GM12878 (cell line): ENCODE measurements around the gene EEF1A1. TPM values are rescaled to one million over a fixed set of nuclear protein-coding genes. Genes with fewer than 3 reads are reported as not detected.

ENCODE experiments used
- ATAC-seq: fragments of 200-7000 bp; cut with Tn5 transposase; 3 replicates; pipeline ENCODE4 v1.9.1; 2020; ENCODE audit warnings: mild to moderate bottlenecking, moderate library complexity
- BruUV-seq: library from RNA; stranded (reverse); fragments of 400-500 nt; replicated peaks from 2 replicates; lab custom pipeline; 2021; lab: Mats Ljungman, UMichigan
- CTCF ChIA-PET: fragments of 300-600 bp; sonication (Branson Sonifier 250); formaldehyde crosslinking; extraction: SDS; loops from one replicate; lab custom pipeline; 2021; ENCODE audit warnings: inconsistent platforms; lab: Yijun Ruan, JAX
- POLR2A ChIA-PET: fragments of 350-600 bp; formaldehyde crosslinking; extraction: SDS; loops from one replicate; lab custom pipeline; 2021; ENCODE audit warnings: inconsistent platforms; lab: Charles Lee
- RAD21 ChIA-PET: fragments of 300-600 bp; sonication (Branson Sonifier 250); formaldehyde crosslinking; loops from one replicate; lab custom pipeline; 2023; ENCODE audit warnings: antibody characterized with exemption; ENCODE audit not compliant: unreplicated experiment; lab: Charles Lee
- SMC1A ChIA-PET: fragments of 300-600 bp; sonication (Branson Sonifier 250); formaldehyde crosslinking; loops from one replicate; lab custom pipeline; 2023; ENCODE audit not compliant: unreplicated experiment, uncharacterized antibody; lab: Charles Lee
- DNase-seq: peaks from one replicate; pipeline ENCODE4 v3.0.0-alpha.2; 2011; ENCODE audit warnings: low read depth, low spot score
- FAIRE-seq: peaks from 3 replicates; lab custom pipeline; 2011; peaks lifted over from hg19 to GRCh38; lab: Jason Lieb, UNC
- H2AFZ ChIP-seq: 2 replicates; pipeline ENCODE4 v1.6.0; 2011; ENCODE audit warnings: low read depth, low read length, control low read depth; ENCODE audit not compliant: control insufficient read depth
- H3K27ac ChIP-seq: 2 replicates; pipeline ENCODE4 v1.5.1; 2011; ENCODE audit warnings: control low read depth; ENCODE audit not compliant: control insufficient read depth, insufficient read depth
- H3K27me3 ChIP-seq, 2 experiments: replicated peaks in 1 of 2; 2 replicates each; pipeline versions ENCODE4 v1.6.0 to v1.6.1; 2011; ENCODE audit warnings: low read length in 1 of 2; ENCODE audit not compliant: control insufficient read depth in 2 of 2, insufficient read depth in 2 of 2
- H3K36me3 ChIP-seq, 2 experiments: 2 replicates each; pipeline ENCODE4 v1.5.1; 2011; ENCODE audit warnings: low read length in 1 of 2; ENCODE audit not compliant: control insufficient read depth in 2 of 2, insufficient read depth in 2 of 2
- H3K4me1 ChIP-seq: 2 replicates; pipeline ENCODE4 v1.6.1; 2011; ENCODE audit warnings: mild to moderate bottlenecking, low read length, moderate library complexity, mixed read lengths; ENCODE audit not compliant: control insufficient read depth, insufficient read depth
- H3K4me2 ChIP-seq: 2 replicates; pipeline ENCODE4 v1.6.0; 2011; ENCODE audit warnings: control low read depth; ENCODE audit not compliant: control insufficient read depth, insufficient read depth
- H3K4me3 ChIP-seq: fragments of 200-600 bp; sonication (generic); 2 replicates; pipeline ENCODE4 v1.5.1; 2016
- H3K79me2 ChIP-seq: 2 replicates; pipeline ENCODE4 v1.6.0; 2011; ENCODE audit warnings: low read length; ENCODE audit not compliant: control insufficient read depth, insufficient read depth
- H3K9ac ChIP-seq: 2 replicates; pipeline ENCODE4 v1.8.0; 2011; ENCODE audit warnings: low read length, control low read depth, mixed read lengths; ENCODE audit not compliant: control insufficient read depth, insufficient read depth
- H3K9me3 ChIP-seq: replicated peaks from 3 replicates; pipeline ENCODE4 v1.5.1; 2011; ENCODE audit warnings: mild to moderate bottlenecking, low read length; ENCODE audit not compliant: control insufficient read depth, insufficient read depth
- H4K20me1 ChIP-seq: 2 replicates; pipeline ENCODE4 v1.6.0; 2011; ENCODE audit not compliant: control insufficient read depth, insufficient read depth
- BACH1 ChIP-seq: fragments of 450-650 bp; IDR thresholded peaks from 2 replicates; pipeline ENCODE4 v1.6.1; 2017; ENCODE audit warnings: mild to moderate bottlenecking, borderline replicate concordance
- BRCA1 ChIP-seq: IDR thresholded peaks from 2 replicates; pipeline ENCODE4 v1.6.1; 2011; ENCODE audit warnings: low read depth, low read length, improper control_type of control experiment
- CBX3 ChIP-seq: fragments of 200-600 bp; sonication (generic); IDR thresholded peaks from 2 replicates; pipeline ENCODE4 v1.6.1; 2016; ENCODE audit warnings: low read depth, borderline replicate concordance
- CBX5 ChIP-seq: sonication (generic); IDR thresholded peaks from 2 replicates; pipeline ENCODE4 v1.6.1; 2016; ENCODE audit warnings: low read depth, moderate library complexity, mild to moderate bottlenecking, inconsistent platforms
- CHD4 ChIP-seq: fragments of 200-600 bp; sonication (generic); IDR thresholded peaks from 2 replicates; pipeline ENCODE4 v1.6.1; 2016; ENCODE audit warnings: mild to moderate bottlenecking
- EP300 ChIP-seq, 2 experiments: fragments of 150-350 bp in 1 of 2; IDR thresholded peaks; 2 replicates each; pipeline ENCODE4 v1.6.1; 2011 to 2012; ENCODE audit warnings: low read depth in 2 of 2, low read length in 2 of 2, borderline replicate concordance in 1 of 2, improper control_type of control experiment in 1 of 2, inconsistent platforms in 1 of 2; ENCODE audit not compliant: control insufficient read depth in 1 of 2
- GATAD2B ChIP-seq: fragments of 450-650 bp; conservative IDR thresholded peaks from 2 replicates; pipeline ENCODE4 v1.6.1; 2017; ENCODE audit warnings: low read depth, mild to moderate bottlenecking, moderate library complexity
- JUND ChIP-seq: IDR thresholded peaks from 2 replicates; pipeline ENCODE4 v1.6.1; 2012; ENCODE audit warnings: low read depth, mild to moderate bottlenecking, low read length, improper control_type of control experiment, moderate library complexity
- MYC ChIP-seq: IDR thresholded peaks from 2 replicates; pipeline ENCODE4 v1.6.1; 2011; ENCODE audit warnings: mild to moderate bottlenecking, low read length, moderate library complexity, inconsistent platforms; ENCODE audit not compliant: insufficient read depth, insufficient replicate concordance, insufficient read length, severe bottlenecking
- NBN ChIP-seq: fragments of 450-650 bp; IDR thresholded peaks from 2 replicates; pipeline ENCODE4 v1.6.1; 2016
- NFYA ChIP-seq: IDR thresholded peaks from 2 replicates; pipeline ENCODE4 v1.6.1; 2011; ENCODE audit warnings: low read depth, mild to moderate bottlenecking, low read length, improper control_type of control experiment, borderline replicate concordance
- PML ChIP-seq: IDR thresholded peaks from 2 replicates; pipeline ENCODE4 v1.6.1; 2012; ENCODE audit warnings: low read length, inconsistent platforms
- SKIL ChIP-seq: fragments of 450-650 bp; IDR thresholded peaks from 2 replicates; pipeline ENCODE4 v1.6.1; 2017; ENCODE audit warnings: mild to moderate bottlenecking, low read depth, inconsistent platforms; ENCODE audit not compliant: poor library complexity, severe bottlenecking
- SMC3 ChIP-seq: IDR thresholded peaks from 2 replicates; pipeline ENCODE4 v1.6.1; 2011; ENCODE audit warnings: low read length, improper control_type of control experiment, borderline replicate concordance
- TCF3 ChIP-seq: IDR thresholded peaks from 2 replicates; pipeline ENCODE4 v1.6.1; 2012; ENCODE audit warnings: low read depth, mild to moderate bottlenecking, low read length, borderline replicate concordance; ENCODE audit not compliant: insufficient read depth
- YY1 ChIP-seq: IDR thresholded peaks from 2 replicates; pipeline ENCODE4 v1.6.1; 2011; ENCODE audit warnings: low read depth, mild to moderate bottlenecking, low read length
- WGBS: methylation state at CpG from one replicate; pipeline ENCODE4 v1.1.6; 2016; ENCODE audit warnings: low lambda C conversion rate; ENCODE audit not compliant: insufficient replicate concordance, insufficient coverage; ENCODE audit errors: missing lambda C conversion rate; 5-methylcytosine and 5-hydroxymethylcytosine counted together
- in situ Hi-C: fragments of 300-500 bp; cut with MboI; formaldehyde crosslinking; loops from 9 replicates; pipeline ENCODE4 v1.14.3; 2018; ENCODE audit warnings: mixed read lengths
- intact Hi-C: fragments of 100-400 bp; cut with micrococcal nuclease; formaldehyde crosslinking; loops from one replicate; pipeline ENCODE4 v1.14.2; 2022; ENCODE audit not compliant: unreplicated experiment
- polyA plus RNA-seq, 11 experiments: library from polyadenylated mRNA; depleted of rRNA in 4 of 11; unstranded in 6 of 11; stranded (reverse) in 5 of 11; fragments of >200 nt; fragmentation: Nextera tagmentation in 4 of 11; fragmentation: Illumina TruSeq in 1 of 11; extraction: Ambion mirVana in 4 of 11; extraction: Trizol in 1 of 11; gene quantifications; 1 replicate in 1 of 11; 2 replicates in 10 of 11; pipeline versions ENCODE4 v1.2.1 to v1.2.3, GENCODE V29; 2011 to 2016; ENCODE audit warnings: inconsistent platforms in 2 of 11, missing spikeins in 2 of 11, low read depth in 1 of 11
- total RNA-seq, 4 experiments: library from RNA; depleted of rRNA in 3 of 4; stranded (reverse); fragments of >200 nt in 3 of 4; fragmentation: Illumina TruSeq in 1 of 4; extraction: Trizol in 1 of 4; gene quantifications; 2 replicates each; pipeline versions ENCODE4 v1.2.1 to v1.2.3, GENCODE V29; 2013 to 2021
- TF ChIP-seq, protein P1 (sequence below): fragments of 450-650 bp; IDR thresholded peaks from 2 replicates; pipeline ENCODE4 v1.6.1; 2017; ENCODE audit warnings: mild to moderate bottlenecking, moderate library complexity
- TF ChIP-seq, protein P2 (sequence below): IDR thresholded peaks from 2 replicates; pipeline ENCODE4 v1.6.1; 2011; ENCODE audit warnings: mild to moderate bottlenecking, low read depth, low read length, moderate library complexity; ENCODE audit not compliant: insufficient replicate concordance

The EEF1A1 gene
- total and polyA plus RNA-seq, 10 of the 15 experiments (the other 5 are each of a cell fraction or from before 2014, with no cell fraction given) = 4,214 to 18,090 (median 14,132) TPM

GRCh38 chr6:73477407-73477806 lies 43.4 kb downstream of the EEF1A1 start:
- H3K4me3 ChIP-seq = no peak overlapping the region
- DNase-seq = no peak
- RAD21 ChIA-PET = no interaction called here
- no peak for ATAC-seq
- H3K27ac ChIP-seq = no peak overlapping the region
- peaks cover 2% of the 10 kb centered on the region; the same call in 1 of the 2 replicates for H3K4me1 ChIP-seq
- SMC1A ChIA-PET = interaction anchor here (0.6 kb wide), 1 partner anchor 296 kb away, joined by 3 read pairs; no protein-coding TSS in a partner anchor
- in situ Hi-C loops = no loop called here
- no TSS peak for BruUV-seq
- FAIRE-seq = no peak
- no peak overlapping the region for H3K4me2 ChIP-seq
- H3K27me3 ChIP-seq = no peaks in the 10 kb centered on the region
- no peaks in the 10 kb centered on the region for H3K9me3 ChIP-seq
- WGBS = 100% methylated on average over 3 of the region's 4 CpGs
- peaks cover 6 to 30% of the 10 kb centered on the region in 2 experiments for H3K36me3 ChIP-seq
- H2AFZ ChIP-seq = no peak overlapping the region
- intact Hi-C loops = no loop called here
- CTCF ChIA-PET = no interaction called here
- H4K20me1 ChIP-seq = no peaks in the 10 kb centered on the region
- POLR2A ChIA-PET = interaction anchor here (0.5 to 1.1 kb wide), 3 partner anchors 13 to 130 kb away, joined by 3 to 5 read pairs (median 4); no protein-coding TSS in a partner anchor
- H3K79me2 ChIP-seq = no peaks in the 10 kb centered on the region
- H3K9ac ChIP-seq = no peak overlapping the region
- TF ChIP-seq NFYA (no peak), GATAD2B (no peak), CBX5 (no peak), SKIL (no peak), TCF3 (no peak), PML (no peak), NBN (no peak), BRCA1 (no peak), CBX3 (no peak), BACH1 (no peak), CHD4 (no peak), MYC (no peak), YY1 (no peak), SMC3 (no peak), EP300 (IDR thresholded peaks at IDR 0.05; ENCODE audit: borderline replicate concordance in 1 of 2, control insufficient read depth in 1 of 2, low read depth in 2 of 2, low read length in 2 of 2) (no peak), JUND (no peak)
- TF ChIP-seq, protein P1, sequence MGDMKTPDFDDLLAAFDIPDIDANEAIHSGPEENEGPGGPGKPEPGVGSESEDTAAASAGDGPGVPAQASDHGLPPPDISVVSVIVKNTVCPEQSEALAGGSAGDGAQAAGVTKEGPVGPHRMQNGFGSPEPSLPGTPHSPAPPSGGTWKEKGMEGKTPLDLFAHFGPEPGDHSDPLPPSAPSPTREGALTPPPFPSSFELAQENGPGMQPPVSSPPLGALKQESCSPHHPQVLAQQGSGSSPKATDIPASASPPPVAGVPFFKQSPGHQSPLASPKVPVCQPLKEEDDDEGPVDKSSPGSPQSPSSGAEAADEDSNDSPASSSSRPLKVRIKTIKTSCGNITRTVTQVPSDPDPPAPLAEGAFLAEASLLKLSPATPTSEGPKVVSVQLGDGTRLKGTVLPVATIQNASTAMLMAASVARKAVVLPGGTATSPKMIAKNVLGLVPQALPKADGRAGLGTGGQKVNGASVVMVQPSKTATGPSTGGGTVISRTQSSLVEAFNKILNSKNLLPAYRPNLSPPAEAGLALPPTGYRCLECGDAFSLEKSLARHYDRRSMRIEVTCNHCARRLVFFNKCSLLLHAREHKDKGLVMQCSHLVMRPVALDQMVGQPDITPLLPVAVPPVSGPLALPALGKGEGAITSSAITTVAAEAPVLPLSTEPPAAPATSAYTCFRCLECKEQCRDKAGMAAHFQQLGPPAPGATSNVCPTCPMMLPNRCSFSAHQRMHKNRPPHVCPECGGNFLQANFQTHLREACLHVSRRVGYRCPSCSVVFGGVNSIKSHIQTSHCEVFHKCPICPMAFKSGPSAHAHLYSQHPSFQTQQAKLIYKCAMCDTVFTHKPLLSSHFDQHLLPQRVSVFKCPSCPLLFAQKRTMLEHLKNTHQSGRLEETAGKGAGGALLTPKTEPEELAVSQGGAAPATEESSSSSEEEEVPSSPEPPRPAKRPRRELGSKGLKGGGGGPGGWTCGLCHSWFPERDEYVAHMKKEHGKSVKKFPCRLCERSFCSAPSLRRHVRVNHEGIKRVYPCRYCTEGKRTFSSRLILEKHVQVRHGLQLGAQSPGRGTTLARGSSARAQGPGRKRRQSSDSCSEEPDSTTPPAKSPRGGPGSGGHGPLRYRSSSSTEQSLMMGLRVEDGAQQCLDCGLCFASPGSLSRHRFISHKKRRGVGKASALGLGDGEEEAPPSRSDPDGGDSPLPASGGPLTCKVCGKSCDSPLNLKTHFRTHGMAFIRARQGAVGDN = no peak
- TF ChIP-seq, protein P2, sequence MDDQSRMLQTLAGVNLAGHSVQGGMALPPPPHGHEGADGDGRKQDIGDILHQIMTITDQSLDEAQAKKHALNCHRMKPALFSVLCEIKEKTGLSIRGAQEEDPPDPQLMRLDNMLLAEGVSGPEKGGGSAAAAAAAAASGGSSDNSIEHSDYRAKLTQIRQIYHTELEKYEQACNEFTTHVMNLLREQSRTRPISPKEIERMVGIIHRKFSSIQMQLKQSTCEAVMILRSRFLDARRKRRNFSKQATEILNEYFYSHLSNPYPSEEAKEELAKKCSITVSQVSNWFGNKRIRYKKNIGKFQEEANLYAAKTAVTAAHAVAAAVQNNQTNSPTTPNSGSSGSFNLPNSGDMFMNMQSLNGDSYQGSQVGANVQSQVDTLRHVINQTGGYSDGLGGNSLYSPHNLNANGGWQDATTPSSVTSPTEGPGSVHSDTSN = no peak
